KMS-11 (cell line): Measurements from ENCODE around the gene ZCRB1.

ENCODE experiments used
- H2AFZ ChIP-seq: fragments of 200-600 bp; sonication (generic); 2 replicates; pipeline ENCODE4 v1.6.1; 2016; ENCODE audit warnings: antibody characterized with exemption, mixed run types, low read depth
- H3K27ac ChIP-seq: fragments of 200-600 bp; sonication (generic); 2 replicates; pipeline ENCODE4 v1.6.1; 2016; ENCODE audit warnings: mild to moderate bottlenecking, mixed run types
- H3K27me3 ChIP-seq: fragments of 200-600 bp; sonication (generic); 2 replicates; pipeline ENCODE4 v1.6.1; 2017; ENCODE audit warnings: mild to moderate bottlenecking, low read depth, mixed run types, moderate library complexity; ENCODE audit not compliant: insufficient read depth
- H3K36me3 ChIP-seq: fragments of 200-600 bp; sonication (generic); 2 replicates; pipeline ENCODE4 v1.6.1; 2017; ENCODE audit warnings: mild to moderate bottlenecking, mixed run types; ENCODE audit not compliant: insufficient read depth
- H3K4me1 ChIP-seq: fragments of 200-600 bp; sonication (generic); 2 replicates; pipeline ENCODE4 v1.6.1; 2016; ENCODE audit warnings: mild to moderate bottlenecking, low read depth, mixed run types; ENCODE audit not compliant: poor library complexity, severe bottlenecking
- H3K4me2 ChIP-seq: fragments of 200-600 bp; sonication (generic); 2 replicates; pipeline ENCODE4 v1.7.0; 2016; ENCODE audit warnings: mild to moderate bottlenecking, mixed run types
- H3K4me3 ChIP-seq: fragments of 200-600 bp; sonication (generic); IDR thresholded peaks from 2 replicates; pipeline ENCODE4 v1.6.1; 2017; ENCODE audit warnings: low read depth, low read length, mixed read lengths; ENCODE audit not compliant: insufficient read depth
- H3K79me2 ChIP-seq: fragments of 200-600 bp; sonication (generic); 2 replicates; pipeline ENCODE4 v1.6.1; 2016; ENCODE audit warnings: low read depth, mixed run types; ENCODE audit not compliant: insufficient read depth
- H3K9ac ChIP-seq: fragments of 200-600 bp; sonication (generic); 2 replicates; pipeline ENCODE4 v1.6.1; 2016; ENCODE audit warnings: mild to moderate bottlenecking, mixed run types
- H4K20me1 ChIP-seq: fragments of 200-600 bp; sonication (generic); 2 replicates; pipeline ENCODE4 v1.6.1; 2016; ENCODE audit warnings: mild to moderate bottlenecking, mixed run types; ENCODE audit not compliant: insufficient read depth
- TF ChIP-seq, protein P1 (sequence below): fragments of 200-600 bp; sonication (generic); conservative IDR thresholded peaks from 2 replicates; pipeline ENCODE4 v1.6.1; 2017; ENCODE audit warnings: low read depth, mild to moderate bottlenecking, antibody characterized with exemption, low read length, moderate library complexity, mixed read lengths

Gene ZCRB1

DNA sequence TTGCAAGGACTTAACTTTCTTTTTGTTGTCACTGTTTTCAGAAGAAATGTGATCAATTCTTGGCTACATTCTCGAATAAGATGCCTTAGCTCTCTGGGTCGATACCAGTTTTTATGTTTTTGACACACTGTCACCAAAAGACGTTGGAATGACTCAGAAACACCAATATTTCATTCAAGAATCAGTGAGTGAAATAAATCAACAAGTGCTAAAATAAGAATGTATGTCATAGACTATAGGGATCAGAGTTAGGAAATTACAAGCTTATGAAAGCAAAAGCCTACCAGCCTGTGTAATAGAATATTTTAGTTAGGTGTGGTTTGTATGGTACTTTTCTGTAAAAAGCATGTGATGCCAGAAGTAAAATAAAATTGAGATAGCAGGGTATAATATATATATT lies 17.8 kb upstream of the ZCRB1 start:
- peaks cover 59% of the 10 kb centered on the region for H3K79me2 ChIP-seq
- H3K36me3 ChIP-seq: peaks cover 4% of the 10 kb centered on the region; the same call in 1 of the 2 replicates
- no peak overlapping the region for H2AFZ ChIP-seq
- no peak overlapping the region for H3K4me2 ChIP-seq
- no peak overlapping the region for H3K4me3 ChIP-seq
- H3K27me3 ChIP-seq: no peaks in the 10 kb centered on the region
- peaks cover 18% of the 10 kb centered on the region for H3K4me1 ChIP-seq
- 0 out of 2 replicates have a peak, but pooled peaks cover 4% of the 10 kb centered on the region for H4K20me1 ChIP-seq
- no peak overlapping the region for H3K27ac ChIP-seq
- no peak overlapping the region for H3K9ac ChIP-seq
- TF ChIP-seq, protein P1, sequence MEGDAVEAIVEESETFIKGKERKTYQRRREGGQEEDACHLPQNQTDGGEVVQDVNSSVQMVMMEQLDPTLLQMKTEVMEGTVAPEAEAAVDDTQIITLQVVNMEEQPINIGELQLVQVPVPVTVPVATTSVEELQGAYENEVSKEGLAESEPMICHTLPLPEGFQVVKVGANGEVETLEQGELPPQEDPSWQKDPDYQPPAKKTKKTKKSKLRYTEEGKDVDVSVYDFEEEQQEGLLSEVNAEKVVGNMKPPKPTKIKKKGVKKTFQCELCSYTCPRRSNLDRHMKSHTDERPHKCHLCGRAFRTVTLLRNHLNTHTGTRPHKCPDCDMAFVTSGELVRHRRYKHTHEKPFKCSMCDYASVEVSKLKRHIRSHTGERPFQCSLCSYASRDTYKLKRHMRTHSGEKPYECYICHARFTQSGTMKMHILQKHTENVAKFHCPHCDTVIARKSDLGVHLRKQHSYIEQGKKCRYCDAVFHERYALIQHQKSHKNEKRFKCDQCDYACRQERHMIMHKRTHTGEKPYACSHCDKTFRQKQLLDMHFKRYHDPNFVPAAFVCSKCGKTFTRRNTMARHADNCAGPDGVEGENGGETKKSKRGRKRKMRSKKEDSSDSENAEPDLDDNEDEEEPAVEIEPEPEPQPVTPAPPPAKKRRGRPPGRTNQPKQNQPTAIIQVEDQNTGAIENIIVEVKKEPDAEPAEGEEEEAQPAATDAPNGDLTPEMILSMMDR: no peak

DNA sequence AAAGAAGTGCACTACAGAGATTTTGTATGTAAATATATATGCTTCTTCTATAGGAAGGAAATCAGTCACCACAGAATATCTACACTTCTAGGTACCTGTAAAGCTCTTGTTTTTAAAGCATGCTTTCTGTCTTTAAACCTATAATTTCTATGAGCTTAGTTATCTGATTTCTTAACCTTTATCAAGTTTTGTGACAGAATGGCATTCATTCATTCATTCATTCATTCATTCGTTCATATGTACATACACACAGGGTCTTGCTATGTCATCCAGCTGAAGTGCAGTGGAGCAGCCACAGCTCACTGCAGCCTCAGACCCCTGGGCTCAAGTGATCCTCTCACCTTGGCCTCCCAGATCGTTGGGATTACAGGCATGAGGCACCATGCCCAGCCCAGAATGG lies 16.1 kb upstream of the ZCRB1 start:
- H3K36me3 ChIP-seq: peaks cover 2% of the 10 kb centered on the region; the same call in 1 of the 2 replicates
- no peak overlapping the region for H3K9ac ChIP-seq
- 0 out of 2 replicates have a peak, but pooled peaks cover 4% of the 10 kb centered on the region for H4K20me1 ChIP-seq
- no peak overlapping the region for H2AFZ ChIP-seq
- H3K27me3 ChIP-seq: no peaks in the 10 kb centered on the region
- H3K4me1 ChIP-seq: peaks cover 18% of the 10 kb centered on the region
- H3K79me2 ChIP-seq: peaks cover 60% of the 10 kb centered on the region
- H3K27ac ChIP-seq: no peak overlapping the region
- H3K4me2 ChIP-seq: no peak overlapping the region
- TF ChIP-seq, protein P1: no peak
- H3K4me3 ChIP-seq: no peak overlapping the region

DNA sequence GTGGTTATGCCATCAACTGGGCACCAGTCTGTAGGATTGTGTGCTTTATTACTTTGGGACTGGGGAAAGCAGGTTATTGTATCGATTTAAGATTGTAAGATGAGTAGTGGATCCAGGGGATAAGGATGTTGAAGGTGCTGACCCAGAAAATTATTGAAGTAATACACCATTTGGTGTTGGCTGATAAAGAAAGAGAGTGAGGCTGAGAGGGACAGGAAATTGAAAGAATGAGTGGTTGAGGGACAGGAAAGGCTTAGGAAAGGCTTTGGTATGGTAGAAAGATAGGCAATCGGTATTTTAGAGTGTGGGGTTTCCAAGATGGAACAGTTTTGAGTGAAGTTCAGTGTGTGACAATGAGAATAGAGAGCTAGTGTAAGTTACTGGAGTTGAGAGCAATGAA lies 12.4 kb upstream of the ZCRB1 start:
- no peak overlapping the region for H3K4me2 ChIP-seq
- peaks cover 65% of the 10 kb centered on the region for H3K79me2 ChIP-seq
- H3K36me3 ChIP-seq: peaks cover 5% of the 10 kb centered on the region; the same call in 1 of the 2 replicates
- 0 out of 2 replicates have a peak, but pooled peaks cover under 1% of the 10 kb centered on the region for H4K20me1 ChIP-seq
- no peaks in the 10 kb centered on the region for H3K27me3 ChIP-seq
- no peak overlapping the region for H3K9ac ChIP-seq
- H3K4me3 ChIP-seq: no peak overlapping the region
- H3K27ac ChIP-seq: no peak overlapping the region
- H3K4me1 ChIP-seq: peaks cover 8% of the 10 kb centered on the region
- TF ChIP-seq, protein P1: no peak
- no peak overlapping the region for H2AFZ ChIP-seq

DNA sequence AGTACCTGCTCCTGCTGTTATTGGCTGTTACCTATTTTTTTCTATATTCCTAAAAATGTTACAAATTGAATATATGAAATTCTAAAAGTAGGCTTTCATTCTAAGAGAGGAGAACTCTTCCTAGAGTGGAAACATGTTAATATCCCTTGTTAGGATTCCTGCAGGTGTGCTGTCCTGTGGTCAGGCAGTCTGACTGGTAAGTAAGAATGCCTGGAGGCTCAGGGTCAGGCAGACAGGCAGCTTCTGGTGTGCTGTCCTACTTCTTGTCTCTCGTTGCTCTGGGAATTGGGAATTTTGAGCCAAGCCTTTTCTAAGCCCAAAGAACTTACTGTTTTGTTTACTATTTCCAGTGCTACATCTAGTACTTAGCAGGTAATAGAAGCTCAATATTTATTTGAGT lies 10.4 kb upstream of the ZCRB1 start:
- TF ChIP-seq, protein P1: no peak
- no peak overlapping the region for H3K9ac ChIP-seq
- peaks cover 17% of the 10 kb centered on the region; the same call in 1 of the 2 replicates for H4K20me1 ChIP-seq
- no peak overlapping the region for H2AFZ ChIP-seq
- peaks cover 5% of the 10 kb centered on the region; the same call in 1 of the 2 replicates for H3K36me3 ChIP-seq
- no peak overlapping the region for H3K4me3 ChIP-seq
- no peaks in the 10 kb centered on the region for H3K27me3 ChIP-seq
- no peak overlapping the region for H3K27ac ChIP-seq
- no peak overlapping the region for H3K4me2 ChIP-seq
- peaks cover 69% of the 10 kb centered on the region for H3K79me2 ChIP-seq
- peaks cover 25% of the 10 kb centered on the region for H3K4me1 ChIP-seq
